ENCODE measurements around the gene ERO1B.

ERO1B gene

DNA sequence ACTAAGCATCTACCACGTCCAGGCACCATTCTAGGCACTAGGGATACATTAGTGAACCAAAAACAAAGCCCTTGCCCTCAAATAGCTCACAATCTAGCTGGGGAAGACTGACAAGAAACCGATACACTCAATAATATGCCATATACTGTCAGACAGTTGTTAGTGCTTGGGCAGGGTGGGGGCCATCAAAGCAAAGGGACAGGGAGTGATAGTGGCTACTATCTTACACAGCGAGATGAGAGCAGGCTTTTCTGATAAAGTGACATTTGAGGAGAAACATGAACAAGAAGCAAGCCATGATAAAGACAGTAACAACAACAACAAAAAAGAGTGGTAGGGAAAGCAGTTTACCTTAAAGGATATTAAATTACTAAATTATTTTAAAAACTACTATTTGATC, 41.1 kb downstream of the ERO1B start:
- DNase-seq (ENCODE audit: low read depth), result no peak
- TF ChIP-seq, protein P1, sequence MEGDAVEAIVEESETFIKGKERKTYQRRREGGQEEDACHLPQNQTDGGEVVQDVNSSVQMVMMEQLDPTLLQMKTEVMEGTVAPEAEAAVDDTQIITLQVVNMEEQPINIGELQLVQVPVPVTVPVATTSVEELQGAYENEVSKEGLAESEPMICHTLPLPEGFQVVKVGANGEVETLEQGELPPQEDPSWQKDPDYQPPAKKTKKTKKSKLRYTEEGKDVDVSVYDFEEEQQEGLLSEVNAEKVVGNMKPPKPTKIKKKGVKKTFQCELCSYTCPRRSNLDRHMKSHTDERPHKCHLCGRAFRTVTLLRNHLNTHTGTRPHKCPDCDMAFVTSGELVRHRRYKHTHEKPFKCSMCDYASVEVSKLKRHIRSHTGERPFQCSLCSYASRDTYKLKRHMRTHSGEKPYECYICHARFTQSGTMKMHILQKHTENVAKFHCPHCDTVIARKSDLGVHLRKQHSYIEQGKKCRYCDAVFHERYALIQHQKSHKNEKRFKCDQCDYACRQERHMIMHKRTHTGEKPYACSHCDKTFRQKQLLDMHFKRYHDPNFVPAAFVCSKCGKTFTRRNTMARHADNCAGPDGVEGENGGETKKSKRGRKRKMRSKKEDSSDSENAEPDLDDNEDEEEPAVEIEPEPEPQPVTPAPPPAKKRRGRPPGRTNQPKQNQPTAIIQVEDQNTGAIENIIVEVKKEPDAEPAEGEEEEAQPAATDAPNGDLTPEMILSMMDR (IDR thresholded peaks at IDR 0.05; ENCODE audit: low read depth, low read length, missing control alignments), result no peak

DNA sequence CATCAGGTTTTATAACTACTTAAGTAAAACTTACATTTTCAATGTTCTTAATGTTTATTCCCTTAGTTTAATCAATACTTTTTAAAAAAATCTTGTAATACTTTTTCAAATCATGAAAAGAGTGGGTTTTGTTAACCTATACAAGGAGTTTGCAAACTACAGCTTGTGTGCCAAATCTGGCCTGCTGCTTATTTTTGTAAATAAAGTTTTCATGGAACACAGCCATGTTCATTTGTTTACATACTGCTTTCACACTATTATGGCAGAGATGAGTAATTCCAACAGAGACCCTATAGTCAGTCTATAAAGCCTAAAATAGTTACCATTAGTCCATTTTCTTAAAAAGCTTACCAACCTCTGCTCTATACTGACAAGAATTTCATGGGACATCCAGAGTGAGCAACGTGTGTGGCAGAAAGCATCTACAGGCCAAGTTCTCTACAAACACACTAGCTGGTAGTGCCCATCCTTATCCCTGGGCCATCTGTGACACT, 42.6 kb downstream of the ERO1B start:
- H3K4me3 ChIP-seq (ENCODE audit: low read depth, low read length), result no peak overlapping the region

More for the DNA sequence above, 41.1 kb downstream of the ERO1B start:
- no peak overlapping the region for H3K4me3 ChIP-seq (ENCODE audit: low read depth, low read length)

DNA sequence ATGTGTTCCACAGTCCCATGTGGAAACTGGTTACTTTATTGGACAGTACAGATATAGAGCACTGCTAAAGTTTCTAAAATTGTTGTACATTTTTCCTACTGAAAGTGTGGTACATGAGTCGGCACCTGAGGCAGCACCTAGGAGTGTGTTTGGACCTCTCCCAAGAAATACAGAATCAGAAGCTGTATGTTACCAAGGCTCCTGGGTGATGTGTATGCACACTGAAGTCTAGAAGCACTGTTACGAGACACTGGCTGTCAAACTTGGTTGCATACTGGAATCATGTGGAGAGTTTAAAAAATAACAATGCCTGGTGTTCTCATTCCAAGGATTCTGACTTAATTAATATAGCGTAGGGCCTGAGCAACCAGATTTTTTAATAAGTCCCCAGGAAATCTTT, 46.6 kb downstream of the ERO1B start:
- H3K4me3 ChIP-seq (ENCODE audit: low read depth, low read length), result no peak overlapping the region
- DNase-seq (ENCODE audit: low read depth), result no peak

More for the DNA sequence above, 42.6 kb downstream of the ERO1B start:
- DNase-seq (ENCODE audit: low read depth), result no peak
- TF ChIP-seq, protein P1 (IDR thresholded peaks at IDR 0.05; ENCODE audit: low read depth, low read length, missing control alignments), result no peak

DNA sequence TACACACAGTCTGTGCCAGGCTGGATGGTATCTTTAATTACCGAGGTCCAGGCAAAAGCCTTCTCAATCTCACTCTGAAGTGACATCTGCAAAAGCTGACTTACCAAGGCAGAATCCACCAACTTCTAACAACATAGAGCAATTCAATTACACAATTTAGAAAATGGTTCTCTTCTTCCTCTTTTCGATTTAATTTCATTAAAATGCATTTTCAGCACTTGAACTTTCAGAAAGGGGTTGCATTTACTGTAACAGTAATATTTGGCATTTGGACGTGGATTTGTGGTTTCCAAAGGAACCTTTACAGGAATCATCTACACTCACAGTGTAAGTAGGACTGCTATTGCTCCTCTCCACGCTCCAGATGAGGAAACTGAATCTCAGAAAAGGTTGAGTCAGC, 53.3 kb downstream of the ERO1B start:
- TF ChIP-seq, protein P1 (IDR thresholded peaks at IDR 0.05; ENCODE audit: low read depth, low read length, missing control alignments), result no peak
- DNase-seq (ENCODE audit: low read depth), result no peak

More for the DNA sequence above, 46.6 kb downstream of the ERO1B start:
- TF ChIP-seq, protein P1 (IDR thresholded peaks at IDR 0.05; ENCODE audit: low read depth, low read length, missing control alignments), result no peak

DNA sequence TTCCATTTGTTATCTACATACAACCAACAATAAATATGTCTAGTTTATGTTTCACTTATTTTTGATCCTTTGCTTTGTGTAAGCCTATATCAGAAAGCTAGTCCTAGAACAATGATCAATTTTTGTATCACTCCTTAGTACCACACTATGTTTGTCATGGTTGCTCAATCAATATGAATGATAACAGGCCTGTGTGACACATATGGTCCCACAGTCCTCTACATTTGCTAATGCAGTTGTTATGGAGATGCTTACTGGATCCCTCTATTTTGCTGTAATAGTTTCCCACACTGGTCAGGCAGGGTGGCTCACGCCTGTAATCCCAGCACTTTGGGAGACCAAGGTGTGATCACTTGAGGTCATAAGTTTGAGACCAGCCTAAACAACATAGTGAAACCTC, 59.1 kb downstream of the ERO1B start:
- no peak for DNase-seq (ENCODE audit: low read depth)
- no peak overlapping the region for H3K4me3 ChIP-seq (ENCODE audit: low read depth, low read length)
- TF ChIP-seq, protein P1 (IDR thresholded peaks at IDR 0.05; ENCODE audit: low read depth, low read length, missing control alignments), result no peak

More for the DNA sequence above, 53.3 kb downstream of the ERO1B start:
- H3K4me3 ChIP-seq (ENCODE audit: low read depth, low read length), result no peak overlapping the region

DNA sequence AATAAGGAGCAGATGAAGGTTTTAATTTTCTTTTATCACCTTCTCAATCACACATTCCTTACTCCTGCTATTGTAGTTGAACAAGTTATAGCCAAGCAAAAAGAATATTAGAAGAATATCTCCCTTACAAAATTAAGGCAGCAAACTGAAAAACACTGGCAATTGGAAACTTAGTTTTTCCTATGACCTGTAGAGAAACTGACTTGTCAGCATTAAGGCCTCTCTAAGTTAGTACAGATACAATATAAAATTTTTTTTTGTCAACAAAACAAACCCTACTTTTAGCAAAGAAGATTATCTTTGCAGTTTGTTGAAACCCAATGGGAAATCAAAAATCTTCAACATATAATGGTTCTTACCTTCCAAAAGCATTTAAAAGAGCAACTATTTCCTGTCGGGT, 61.3 kb downstream of the ERO1B start:
- no peak overlapping the region for H3K4me3 ChIP-seq (ENCODE audit: low read depth, low read length)
- TF ChIP-seq, protein P1 (IDR thresholded peaks at IDR 0.05; ENCODE audit: low read depth, low read length, missing control alignments), result no peak
- DNase-seq (ENCODE audit: low read depth), result no peak

DNA sequence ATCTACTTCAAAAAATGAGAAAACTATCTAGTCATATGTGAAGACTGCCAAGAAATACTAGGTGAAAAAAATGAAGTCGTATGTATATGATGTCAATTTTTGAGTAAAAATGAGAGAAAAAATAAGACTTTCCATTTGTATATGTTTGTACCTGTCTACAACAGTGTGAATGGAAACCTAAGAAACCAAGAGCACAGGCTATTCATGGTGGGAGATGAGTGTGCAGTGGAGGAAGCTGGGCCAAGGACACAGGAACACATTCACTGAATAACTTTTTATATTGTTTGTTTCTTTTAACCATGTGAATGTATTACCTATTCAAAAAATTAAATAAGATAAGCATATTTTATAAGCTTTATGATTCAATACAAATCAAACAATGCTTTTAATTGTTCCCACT, 67.0 kb downstream of the ERO1B start:
- no peak for DNase-seq (ENCODE audit: low read depth)
- TF ChIP-seq, protein P1 (IDR thresholded peaks at IDR 0.05; ENCODE audit: low read depth, low read length, missing control alignments), result no peak
- H3K4me3 ChIP-seq (ENCODE audit: low read depth, low read length), result no peak overlapping the region

All from GM12864 (cell line).